Measurements from ENCODE around the gene CDIP1. TPM values are rescaled to one million over a fixed set of nuclear protein-coding genes. Genes with fewer than 3 reads are reported as not detected.

Gene CDIP1
- total and polyA plus RNA-seq, 10 of the 15 experiments (the other 5 are each of a cell fraction or from before 2014, with no cell fraction given) = 6.1 to 32.4 (median 13.6) TPM

DNA sequence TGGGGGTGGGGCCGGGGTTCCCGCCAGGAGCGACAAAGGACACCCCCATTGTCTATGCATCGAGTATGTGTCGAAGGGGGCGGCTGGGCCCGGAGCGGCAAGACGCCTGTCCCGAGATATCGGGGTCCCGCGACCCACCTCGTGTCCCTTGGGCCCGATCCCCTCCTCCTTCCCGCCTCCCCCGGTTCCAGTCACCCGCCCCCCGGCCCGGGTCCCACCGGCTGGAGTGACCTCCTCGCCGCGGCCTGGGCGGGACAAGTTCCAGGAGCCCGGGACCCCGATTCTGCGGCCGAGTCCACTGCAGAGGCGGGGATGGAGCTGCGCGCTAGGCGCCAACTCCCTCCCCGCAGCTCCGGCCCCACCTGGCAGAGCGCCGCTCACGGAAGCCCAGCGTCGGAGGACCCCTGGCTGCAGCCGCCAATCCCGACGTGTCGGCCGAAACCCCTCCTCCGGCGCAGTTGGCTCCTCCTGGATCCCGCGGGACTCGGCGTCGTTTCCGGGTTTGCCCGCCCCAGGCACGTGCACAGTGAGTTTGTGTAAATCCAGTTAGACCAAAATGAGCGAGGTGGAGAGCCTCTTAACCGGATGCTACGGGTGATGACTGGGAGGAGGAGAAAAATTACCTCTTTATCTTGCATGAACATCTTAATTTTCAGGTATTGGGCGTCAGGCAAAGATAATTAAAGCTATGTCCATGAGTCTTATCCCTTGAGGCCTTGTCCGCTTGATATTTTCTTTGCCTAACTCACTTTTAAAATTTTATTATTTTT lies 64.2 kb downstream of the CDIP1 start, which contains the start of gene NMRAL1 (continued):
- TF ChIP-seq, protein P1, sequence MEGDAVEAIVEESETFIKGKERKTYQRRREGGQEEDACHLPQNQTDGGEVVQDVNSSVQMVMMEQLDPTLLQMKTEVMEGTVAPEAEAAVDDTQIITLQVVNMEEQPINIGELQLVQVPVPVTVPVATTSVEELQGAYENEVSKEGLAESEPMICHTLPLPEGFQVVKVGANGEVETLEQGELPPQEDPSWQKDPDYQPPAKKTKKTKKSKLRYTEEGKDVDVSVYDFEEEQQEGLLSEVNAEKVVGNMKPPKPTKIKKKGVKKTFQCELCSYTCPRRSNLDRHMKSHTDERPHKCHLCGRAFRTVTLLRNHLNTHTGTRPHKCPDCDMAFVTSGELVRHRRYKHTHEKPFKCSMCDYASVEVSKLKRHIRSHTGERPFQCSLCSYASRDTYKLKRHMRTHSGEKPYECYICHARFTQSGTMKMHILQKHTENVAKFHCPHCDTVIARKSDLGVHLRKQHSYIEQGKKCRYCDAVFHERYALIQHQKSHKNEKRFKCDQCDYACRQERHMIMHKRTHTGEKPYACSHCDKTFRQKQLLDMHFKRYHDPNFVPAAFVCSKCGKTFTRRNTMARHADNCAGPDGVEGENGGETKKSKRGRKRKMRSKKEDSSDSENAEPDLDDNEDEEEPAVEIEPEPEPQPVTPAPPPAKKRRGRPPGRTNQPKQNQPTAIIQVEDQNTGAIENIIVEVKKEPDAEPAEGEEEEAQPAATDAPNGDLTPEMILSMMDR (IDR thresholded peaks at IDR 0.05 in 2 of 3, conservative IDR thresholded peaks at IDR 0.05 in 1 of 3; ENCODE audit: control insufficient read depth in 2 of 3, extremely low read depth in 1 of 3, insufficient read depth in 1 of 3, low read depth in 3 of 3, low read length in 3 of 3) = no peak; a peak in 1 of 6 replicates
- TF ChIP-seq, protein P2, sequence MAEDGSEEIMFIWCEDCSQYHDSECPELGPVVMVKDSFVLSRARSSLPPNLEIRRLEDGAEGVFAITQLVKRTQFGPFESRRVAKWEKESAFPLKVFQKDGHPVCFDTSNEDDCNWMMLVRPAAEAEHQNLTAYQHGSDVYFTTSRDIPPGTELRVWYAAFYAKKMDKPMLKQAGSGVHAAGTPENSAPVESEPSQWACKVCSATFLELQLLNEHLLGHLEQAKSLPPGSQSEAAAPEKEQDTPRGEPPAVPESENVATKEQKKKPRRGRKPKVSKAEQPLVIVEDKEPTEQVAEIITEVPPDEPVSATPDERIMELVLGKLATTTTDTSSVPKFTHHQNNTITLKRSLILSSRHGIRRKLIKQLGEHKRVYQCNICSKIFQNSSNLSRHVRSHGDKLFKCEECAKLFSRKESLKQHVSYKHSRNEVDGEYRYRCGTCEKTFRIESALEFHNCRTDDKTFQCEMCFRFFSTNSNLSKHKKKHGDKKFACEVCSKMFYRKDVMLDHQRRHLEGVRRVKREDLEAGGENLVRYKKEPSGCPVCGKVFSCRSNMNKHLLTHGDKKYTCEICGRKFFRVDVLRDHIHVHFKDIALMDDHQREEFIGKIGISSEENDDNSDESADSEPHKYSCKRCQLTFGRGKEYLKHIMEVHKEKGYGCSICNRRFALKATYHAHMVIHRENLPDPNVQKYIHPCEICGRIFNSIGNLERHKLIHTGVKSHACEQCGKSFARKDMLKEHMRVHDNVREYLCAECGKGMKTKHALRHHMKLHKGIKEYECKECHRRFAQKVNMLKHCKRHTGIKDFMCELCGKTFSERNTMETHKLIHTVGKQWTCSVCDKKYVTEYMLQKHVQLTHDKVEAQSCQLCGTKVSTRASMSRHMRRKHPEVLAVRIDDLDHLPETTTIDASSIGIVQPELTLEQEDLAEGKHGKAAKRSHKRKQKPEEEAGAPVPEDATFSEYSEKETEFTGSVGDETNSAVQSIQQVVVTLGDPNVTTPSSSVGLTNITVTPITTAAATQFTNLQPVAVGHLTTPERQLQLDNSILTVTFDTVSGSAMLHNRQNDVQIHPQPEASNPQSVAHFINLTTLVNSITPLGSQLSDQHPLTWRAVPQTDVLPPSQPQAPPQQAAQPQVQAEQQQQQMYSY (CRISPR knock-in tag; IDR thresholded peaks at IDR 0.05) = no peak
- TF ChIP-seq GATAD2B (conservative IDR thresholded peaks at IDR 0.05; ENCODE audit: low read depth) (peak; percentile 84), NBN (IDR thresholded peaks at IDR 0.05) (peak; percentile 57), CREM (IDR thresholded peaks at IDR 0.05; ENCODE audit: low read depth) (peak; percentile 56; the same call in 1 of the 2 replicates), ATF7 (IDR thresholded peaks at IDR 0.05; ENCODE audit: low read depth) (0 out of 2 replicates have a peak, but pooled peaks have one; percentile 20), SMC3 (IDR thresholded peaks at IDR 0.05; ENCODE audit: borderline replicate concordance, low read length) (no peak), STAT3 (IDR thresholded peaks at IDR 0.05; ENCODE audit: low read depth, low read length) (no peak), POLR2AphosphoS2 (IDR thresholded peaks at IDR 0.05; ENCODE audit: low read depth, low read length) (no peak), BRCA1 (IDR thresholded peaks at IDR 0.05; ENCODE audit: low read depth, low read length) (peak; percentile 76)
- TF ChIP-seq, protein P3, sequence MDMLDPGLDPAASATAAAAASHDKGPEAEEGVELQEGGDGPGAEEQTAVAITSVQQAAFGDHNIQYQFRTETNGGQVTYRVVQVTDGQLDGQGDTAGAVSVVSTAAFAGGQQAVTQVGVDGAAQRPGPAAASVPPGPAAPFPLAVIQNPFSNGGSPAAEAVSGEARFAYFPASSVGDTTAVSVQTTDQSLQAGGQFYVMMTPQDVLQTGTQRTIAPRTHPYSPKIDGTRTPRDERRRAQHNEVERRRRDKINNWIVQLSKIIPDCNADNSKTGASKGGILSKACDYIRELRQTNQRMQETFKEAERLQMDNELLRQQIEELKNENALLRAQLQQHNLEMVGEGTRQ (IDR thresholded peaks at IDR 0.05; ENCODE audit: borderline replicate concordance, low read depth, low read length) = peak; percentile 39; the same call in 1 of the 2 replicates
- TF ChIP-seq, protein P4, sequence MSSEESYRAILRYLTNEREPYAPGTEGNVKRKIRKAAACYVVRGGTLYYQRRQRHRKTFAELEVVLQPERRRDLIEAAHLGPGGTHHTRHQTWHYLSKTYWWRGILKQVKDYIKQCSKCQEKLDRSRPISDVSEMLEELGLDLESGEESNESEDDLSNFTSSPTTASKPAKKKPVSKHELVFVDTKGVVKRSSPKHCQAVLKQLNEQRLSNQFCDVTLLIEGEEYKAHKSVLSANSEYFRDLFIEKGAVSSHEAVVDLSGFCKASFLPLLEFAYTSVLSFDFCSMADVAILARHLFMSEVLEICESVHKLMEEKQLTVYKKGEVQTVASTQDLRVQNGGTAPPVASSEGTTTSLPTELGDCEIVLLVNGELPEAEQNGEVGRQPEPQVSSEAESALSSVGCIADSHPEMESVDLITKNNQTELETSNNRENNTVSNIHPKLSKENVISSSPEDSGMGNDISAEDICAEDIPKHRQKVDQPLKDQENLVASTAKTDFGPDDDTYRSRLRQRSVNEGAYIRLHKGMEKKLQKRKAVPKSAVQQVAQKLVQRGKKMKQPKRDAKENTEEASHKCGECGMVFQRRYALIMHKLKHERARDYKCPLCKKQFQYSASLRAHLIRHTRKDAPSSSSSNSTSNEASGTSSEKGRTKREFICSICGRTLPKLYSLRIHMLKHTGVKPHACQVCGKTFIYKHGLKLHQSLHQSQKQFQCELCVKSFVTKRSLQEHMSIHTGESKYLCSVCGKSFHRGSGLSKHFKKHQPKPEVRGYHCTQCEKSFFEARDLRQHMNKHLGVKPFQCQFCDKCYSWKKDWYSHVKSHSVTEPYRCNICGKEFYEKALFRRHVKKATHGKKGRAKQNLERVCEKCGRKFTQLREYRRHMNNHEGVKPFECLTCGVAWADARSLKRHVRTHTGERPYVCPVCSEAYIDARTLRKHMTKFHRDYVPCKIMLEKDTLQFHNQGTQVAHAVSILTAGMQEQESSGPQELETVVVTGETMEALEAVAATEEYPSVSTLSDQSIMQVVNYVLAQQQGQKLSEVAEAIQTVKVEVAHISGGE (CRISPR knock-in tag; IDR thresholded peaks at IDR 0.05) = no peak
- TF ChIP-seq, protein P5, sequence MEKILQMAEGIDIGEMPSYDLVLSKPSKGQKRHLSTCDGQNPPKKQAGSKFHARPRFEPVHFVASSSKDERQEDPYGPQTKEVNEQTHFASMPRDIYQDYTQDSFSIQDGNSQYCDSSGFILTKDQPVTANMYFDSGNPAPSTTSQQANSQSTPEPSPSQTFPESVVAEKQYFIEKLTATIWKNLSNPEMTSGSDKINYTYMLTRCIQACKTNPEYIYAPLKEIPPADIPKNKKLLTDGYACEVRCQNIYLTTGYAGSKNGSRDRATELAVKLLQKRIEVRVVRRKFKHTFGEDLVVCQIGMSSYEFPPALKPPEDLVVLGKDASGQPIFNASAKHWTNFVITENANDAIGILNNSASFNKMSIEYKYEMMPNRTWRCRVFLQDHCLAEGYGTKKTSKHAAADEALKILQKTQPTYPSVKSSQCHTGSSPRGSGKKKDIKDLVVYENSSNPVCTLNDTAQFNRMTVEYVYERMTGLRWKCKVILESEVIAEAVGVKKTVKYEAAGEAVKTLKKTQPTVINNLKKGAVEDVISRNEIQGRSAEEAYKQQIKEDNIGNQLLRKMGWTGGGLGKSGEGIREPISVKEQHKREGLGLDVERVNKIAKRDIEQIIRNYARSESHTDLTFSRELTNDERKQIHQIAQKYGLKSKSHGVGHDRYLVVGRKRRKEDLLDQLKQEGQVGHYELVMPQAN (conservative IDR thresholded peaks at IDR 0.05) = peak; percentile 68

Measured in GM12878 (cell line).